Left lung (tissue), 10 donors: ENCODE data around the gene BANP. TPM values are rescaled to one million over a fixed set of nuclear protein-coding genes. Genes with fewer than 3 reads are reported as not detected.
A peak's percentile ranks its signal among the peaks of the same experiment; 100 is the strongest.

ENCODE experiments used
- ATAC-seq: fragments of 200-7000 bp; cut with Tn5 transposase; one replicate; pipeline ENCODE4 v1.9.1; 2020; ENCODE audit warnings: moderate library complexity
- DNase-seq, 4 donors: peaks; one replicate each; pipeline ENCODE4 v3.0.0-alpha.2; 2013 to 2020
- H3K27ac ChIP-seq, 2 donors: fragments of 200-600 bp; sonication (generic) in 1 of 2; one replicate each; pipeline versions ENCODE4 v1.5.0 to v1.8.0; 2020 to 2021
- H3K27me3 ChIP-seq, 2 donors: fragments of 200-600 bp; sonication (generic) in 1 of 2; one replicate each; pipeline versions ENCODE4 v1.5.0 to v1.8.0; 2020 to 2021
- H3K36me3 ChIP-seq, 2 donors: fragments of 200-600 bp; sonication (generic) in 1 of 2; one replicate each; pipeline versions ENCODE4 v1.5.0 to v1.8.0; 2020 to 2021
- H3K4me1 ChIP-seq, 2 donors: fragments of 200-600 bp; one replicate each; pipeline ENCODE4 v1.8.0; 2021
- H3K4me3 ChIP-seq, 2 donors: fragments of 200-600 bp; sonication (generic) in 1 of 2; one replicate each; pipeline versions ENCODE4 v1.5.0 to v1.8.0; 2020 to 2021; ENCODE audit warnings: mild to moderate bottlenecking in 1 of 2
- H3K9me3 ChIP-seq, 2 donors: fragments of 200-600 bp; sonication (generic) in 1 of 2; one replicate each; pipeline versions ENCODE4 v1.5.0 to v1.8.0; 2020 to 2021
- intact Hi-C, 2 donors: fragments of 100-400 bp; cut with DNase I; formaldehyde crosslinking; loops; one replicate each; pipeline versions ENCODE4 v1.11.2 to v1.14.2; 2022
- polyA plus RNA-seq, 6 donors: library from polyadenylated mRNA; unstranded; fragments of 120-200 nt; gene quantifications; one replicate each; pipeline ENCODE4 v1.2.1, GENCODE V29; 2013; ENCODE audit not compliant: insufficient read length in 6 of 6
- total RNA-seq, 2 donors: library from RNA; stranded (reverse); fragmentation: NEBNext Ultra II Directional; extraction: Animal tissue kit (Norgen Biotek cat#: 25700); gene quantifications; one replicate each; pipeline ENCODE4 v1.2.1, GENCODE V29; 2021
- TF ChIP-seq, protein P1 (sequence below), 2 donors: fragments of 200-600 bp; sonication (generic) in 1 of 2; IDR thresholded peaks; one replicate each; pipeline versions ENCODE4 v1.5.0 to v1.8.0; 2021; ENCODE audit warnings: antibody characterized with exemption in 2 of 2
- donor health status: DM: no; HTN: yes; CAD: no.
- donor health status: DM: no; HTN: no; CAD: no.

Gene BANP
- total and polyA plus RNA-seq, 8 donors, result 19.3 to 35.9 (median 23.8) TPM

DNA sequence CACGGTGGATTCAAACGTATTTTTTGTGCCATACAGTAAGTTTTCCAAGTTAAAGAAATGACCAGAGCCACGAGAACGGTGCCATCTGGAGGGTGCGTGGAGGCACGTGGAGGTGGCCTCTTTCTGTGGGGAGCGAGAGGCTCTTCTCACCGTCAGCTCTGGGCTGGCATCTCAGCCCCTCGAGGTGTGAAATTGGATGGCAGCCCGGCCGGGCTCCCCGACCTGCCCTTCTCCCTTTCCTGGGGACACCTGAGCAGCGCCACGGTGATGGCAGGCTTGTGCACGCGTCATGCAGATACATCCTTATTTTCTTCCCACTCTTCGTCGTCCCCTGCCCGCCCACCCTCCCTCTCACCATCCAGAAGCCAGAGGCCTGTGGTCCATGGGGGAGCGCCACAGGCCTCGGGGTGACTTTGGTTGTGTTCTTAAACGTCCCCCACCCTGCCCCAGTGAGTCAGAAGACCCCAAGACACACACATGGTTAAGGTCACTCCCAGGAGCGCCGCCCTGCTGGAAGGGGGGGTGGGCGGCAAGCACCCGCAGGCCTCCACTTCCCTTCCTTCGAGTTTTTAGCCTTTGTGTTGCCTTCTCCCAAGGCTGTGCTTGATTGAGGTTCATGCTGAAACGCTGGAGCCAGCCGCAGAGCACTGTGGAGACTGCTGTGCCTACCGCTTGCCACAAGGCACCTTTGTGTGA lies 109.4 kb downstream of the BANP start:
- no peaks in the 10 kb centered on the region for H3K4me1 ChIP-seq
- peaks cover 0 to 78% of the 10 kb centered on the region in 2 donors for H3K36me3 ChIP-seq
- no peak for ATAC-seq
- DNase-seq, result peak in 1 of 4 donors; percentile 66
- H3K9me3 ChIP-seq, result no peaks in the 10 kb centered on the region
- intact Hi-C loops, result no loop called here
- no peaks in the 10 kb centered on the region for H3K27me3 ChIP-seq
- TF ChIP-seq, protein P1, sequence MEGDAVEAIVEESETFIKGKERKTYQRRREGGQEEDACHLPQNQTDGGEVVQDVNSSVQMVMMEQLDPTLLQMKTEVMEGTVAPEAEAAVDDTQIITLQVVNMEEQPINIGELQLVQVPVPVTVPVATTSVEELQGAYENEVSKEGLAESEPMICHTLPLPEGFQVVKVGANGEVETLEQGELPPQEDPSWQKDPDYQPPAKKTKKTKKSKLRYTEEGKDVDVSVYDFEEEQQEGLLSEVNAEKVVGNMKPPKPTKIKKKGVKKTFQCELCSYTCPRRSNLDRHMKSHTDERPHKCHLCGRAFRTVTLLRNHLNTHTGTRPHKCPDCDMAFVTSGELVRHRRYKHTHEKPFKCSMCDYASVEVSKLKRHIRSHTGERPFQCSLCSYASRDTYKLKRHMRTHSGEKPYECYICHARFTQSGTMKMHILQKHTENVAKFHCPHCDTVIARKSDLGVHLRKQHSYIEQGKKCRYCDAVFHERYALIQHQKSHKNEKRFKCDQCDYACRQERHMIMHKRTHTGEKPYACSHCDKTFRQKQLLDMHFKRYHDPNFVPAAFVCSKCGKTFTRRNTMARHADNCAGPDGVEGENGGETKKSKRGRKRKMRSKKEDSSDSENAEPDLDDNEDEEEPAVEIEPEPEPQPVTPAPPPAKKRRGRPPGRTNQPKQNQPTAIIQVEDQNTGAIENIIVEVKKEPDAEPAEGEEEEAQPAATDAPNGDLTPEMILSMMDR (IDR thresholded peaks at IDR 0.05), result no peak
- H3K27ac ChIP-seq, result no peak overlapping the region
- H3K4me3 ChIP-seq, result no peak overlapping the region

DNA sequence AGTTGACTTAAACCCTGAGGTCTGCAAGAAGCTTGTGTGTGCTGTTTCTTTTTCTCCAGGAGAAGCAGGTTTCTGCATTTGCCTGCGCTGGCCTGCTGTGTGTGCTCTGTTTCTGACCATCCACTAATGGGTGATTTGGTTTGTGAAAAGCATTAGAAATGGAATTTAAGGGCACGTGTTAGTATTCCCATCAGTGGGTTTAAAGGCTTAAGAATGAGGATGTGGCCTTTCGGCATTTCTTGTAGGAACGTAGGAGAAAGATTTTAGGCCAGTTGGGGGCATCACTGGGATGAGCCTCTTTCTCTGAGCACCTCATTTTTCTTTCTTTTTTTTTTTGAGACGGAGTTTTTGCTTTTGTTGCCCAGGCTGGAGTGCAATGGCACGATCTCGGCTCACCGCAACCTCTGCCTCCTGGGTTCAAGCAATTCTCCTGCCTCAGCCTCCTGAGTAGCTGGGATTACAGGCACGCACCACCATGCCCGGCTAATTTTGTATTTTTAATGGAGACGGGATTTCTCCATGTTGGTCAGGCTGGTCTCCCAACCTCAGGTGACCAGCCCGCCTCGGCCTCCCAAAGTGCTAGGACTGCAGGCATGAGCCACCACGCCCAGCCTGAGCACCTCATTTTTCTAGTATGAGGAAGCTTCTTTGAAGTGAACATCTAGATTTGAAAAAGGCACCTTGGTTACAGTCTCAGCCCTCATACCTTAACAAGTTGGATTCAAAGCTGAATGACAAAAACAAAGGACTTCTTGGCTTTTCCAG lies 110.3 kb downstream of the BANP start:
- TF ChIP-seq, protein P1 (IDR thresholded peaks at IDR 0.05), result no peak
- no peak overlapping the region for H3K4me3 ChIP-seq
- ATAC-seq (no peak), DNase-seq (peak in 1 of 4 donors; percentile 33)
- peaks cover 0 to 81% of the 10 kb centered on the region in 2 donors for H3K36me3 ChIP-seq
- intact Hi-C loops, result no loop called here
- H3K4me1 ChIP-seq, result no peaks in the 10 kb centered on the region
- no peaks in the 10 kb centered on the region for H3K9me3 ChIP-seq
- no peaks in the 10 kb centered on the region for H3K27me3 ChIP-seq
- H3K27ac ChIP-seq, result no peak overlapping the region

DNA sequence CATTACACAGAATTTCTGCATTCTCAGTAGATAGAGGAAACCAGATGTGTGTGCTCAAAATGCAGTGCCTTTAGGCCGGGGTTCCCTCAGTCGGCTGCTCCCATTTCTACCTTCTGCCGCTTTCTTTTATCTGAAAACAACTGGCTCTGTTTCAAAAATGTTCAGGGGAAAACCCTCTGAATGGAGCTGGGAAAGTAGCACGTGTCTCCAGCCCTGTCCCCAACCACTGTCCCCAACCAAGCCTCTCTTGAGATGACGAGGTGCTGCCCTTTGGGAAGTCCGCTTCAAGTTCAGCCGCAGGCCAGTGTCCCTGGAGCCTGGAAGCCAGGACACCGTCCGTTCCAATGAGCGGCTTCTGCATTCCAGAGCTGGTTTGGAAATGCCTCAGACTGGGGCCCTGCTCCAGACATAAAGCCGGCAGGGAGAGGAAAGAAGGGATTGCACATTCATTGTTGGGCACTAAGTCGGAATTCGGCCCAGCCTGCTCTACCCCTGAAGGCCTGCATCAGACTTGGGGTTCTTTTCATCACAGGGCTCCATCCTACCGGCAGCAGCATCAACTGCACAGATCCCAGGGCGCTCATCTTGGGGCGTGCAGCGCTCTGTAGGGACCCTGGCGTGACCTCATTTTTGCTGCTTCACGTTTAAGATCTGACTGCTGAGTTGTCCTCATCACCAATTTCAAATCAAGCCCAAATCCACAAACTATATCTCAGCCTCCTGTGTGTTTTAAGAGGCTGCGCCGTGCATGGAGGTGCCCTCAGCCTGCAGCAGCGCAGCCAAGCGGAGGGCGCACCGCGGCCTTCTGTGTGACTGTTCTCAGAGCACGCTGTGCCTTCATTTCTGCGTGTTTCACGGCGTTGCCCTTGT lies 111.3 kb downstream of the BANP start:
- ATAC-seq (peak; percentile 45), DNase-seq (peak in 3 of 4 donors; percentile 8 to 39 (median 27))
- TF ChIP-seq, protein P1 (IDR thresholded peaks at IDR 0.05), result no peak
- Histone ChIP-seq H3K9me3 (no peaks in the 10 kb centered on the region), H3K4me3 (no peak overlapping the region), H3K27ac (peak overlapping the region in 1 of 2 donors; percentile 10), H3K4me1 (no peaks in the 10 kb centered on the region), H3K27me3 (no peaks in the 10 kb centered on the region), H3K36me3 (peaks cover 0 to 86% of the 10 kb centered on the region in 2 donors)
- intact Hi-C loops, result no loop called here

DNA sequence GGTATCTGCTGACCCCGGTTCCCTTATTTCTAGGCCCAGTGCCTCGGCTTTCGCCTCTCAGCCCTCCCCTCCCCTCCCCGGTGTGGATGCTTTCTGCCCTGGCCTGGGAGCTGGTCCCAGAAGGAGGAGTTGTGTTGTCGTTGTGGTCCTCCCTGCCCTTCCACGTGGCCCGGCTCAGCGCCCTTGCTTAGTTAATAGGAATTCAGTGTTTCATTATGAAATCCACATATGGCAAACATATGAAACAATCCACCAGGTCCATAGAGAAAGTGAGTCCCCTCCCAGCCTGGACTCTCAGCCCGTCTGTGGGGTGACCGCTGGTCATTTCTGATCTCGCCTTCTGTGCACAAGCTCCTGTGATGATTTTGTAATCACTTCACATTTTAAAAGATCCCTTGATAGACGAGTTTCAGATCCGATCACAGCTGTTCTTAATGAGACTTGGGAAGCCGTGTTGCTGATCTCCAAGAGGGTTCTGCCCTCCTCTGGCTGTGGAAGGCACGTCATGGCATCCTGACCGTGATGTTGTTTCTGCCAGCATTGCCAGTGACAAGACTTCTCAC lies 112.1 kb downstream of the BANP start:
- H3K9me3 ChIP-seq, result no peaks in the 10 kb centered on the region
- ATAC-seq, result peak; percentile 52
- TF ChIP-seq, protein P1 (IDR thresholded peaks at IDR 0.05), result no peak
- no peaks in the 10 kb centered on the region for H3K27me3 ChIP-seq
- peak; percentile 25 to 70 (median 52) for DNase-seq
- intact Hi-C loops, result no loop called here
- peaks cover 0 to 87% of the 10 kb centered on the region in 2 donors for H3K36me3 ChIP-seq
- H3K27ac ChIP-seq, result peak overlapping the region in 1 of 2 donors; percentile 10
- no peaks in the 10 kb centered on the region for H3K4me1 ChIP-seq
- H3K4me3 ChIP-seq, result no peak overlapping the region
